Measurements from ENCODE around the gene SLC48A1. TPM values are rescaled to one million over a fixed set of nuclear protein-coding genes. Genes with fewer than 3 reads are reported as not detected.

Gene SLC48A1
- total RNA-seq, 1 donor from 2014 or later = 10.3 TPM

- FAIRE-seq (no peak), DNase-seq (ENCODE audit: low read depth) (no peak)
- H3K27me3 ChIP-seq (ENCODE audit: control insufficient read depth, insufficient read depth, low read length) = no peaks in the 10 kb centered on the region
- TF ChIP-seq CTCF (IDR thresholded peaks at IDR 0.05; ENCODE audit: insufficient read depth, low read length, severe bottlenecking) = no peak
- no peak overlapping the region for H3K4me3 ChIP-seq (ENCODE audit: low read depth, low read length)
- peaks cover 57% of the 10 kb centered on the region for H3K36me3 ChIP-seq (ENCODE audit: control insufficient read depth, insufficient read depth, low read length)
Observed at GRCh38 chr12:47791351-47791746, 18.3 kb downstream of the SLC48A1 start.

GRCh38 chr12:47791874-47792273 lies 18.8 kb downstream of the SLC48A1 start:
- Histone ChIP-seq H3K4me3 (ENCODE audit: low read depth, low read length) (no peak overlapping the region), H3K27me3 (ENCODE audit: control insufficient read depth, insufficient read depth, low read length) (no peaks in the 10 kb centered on the region), H3K36me3 (ENCODE audit: control insufficient read depth, insufficient read depth, low read length) (peaks cover 59% of the 10 kb centered on the region)
- no peak for FAIRE-seq
- DNase-seq (ENCODE audit: low read depth) = no peak
- no peak for TF ChIP-seq CTCF (IDR thresholded peaks at IDR 0.05; ENCODE audit: insufficient read depth, low read length, severe bottlenecking)

- no peak for DNase-seq (ENCODE audit: low read depth)
- no peak for TF ChIP-seq CTCF (IDR thresholded peaks at IDR 0.05; ENCODE audit: insufficient read depth, low read length, severe bottlenecking)
- Histone ChIP-seq H3K4me3 (ENCODE audit: low read depth, low read length) (no peak overlapping the region), H3K27me3 (ENCODE audit: control insufficient read depth, insufficient read depth, low read length) (no peaks in the 10 kb centered on the region), H3K36me3 (ENCODE audit: control insufficient read depth, insufficient read depth, low read length) (peaks cover 54% of the 10 kb centered on the region)
- no peak for FAIRE-seq
Observed at GRCh38 chr12:47793015-47793681, 20.1 kb downstream of the SLC48A1 start.

- Histone ChIP-seq H3K4me3 (ENCODE audit: low read depth, low read length) (no peak overlapping the region), H3K27me3 (ENCODE audit: control insufficient read depth, insufficient read depth, low read length) (no peaks in the 10 kb centered on the region), H3K36me3 (ENCODE audit: control insufficient read depth, insufficient read depth, low read length) (peaks cover 47% of the 10 kb centered on the region)
- no peak for TF ChIP-seq CTCF (IDR thresholded peaks at IDR 0.05; ENCODE audit: insufficient read depth, low read length, severe bottlenecking)
- DNase-seq (ENCODE audit: low read depth) (no peak), FAIRE-seq (no peak)
Observed at GRCh38 chr12:47794679-47795078, 21.6 kb downstream of the SLC48A1 start.

- Histone ChIP-seq H3K27me3 (ENCODE audit: control insufficient read depth, insufficient read depth, low read length) (no peaks in the 10 kb centered on the region), H3K36me3 (ENCODE audit: control insufficient read depth, insufficient read depth, low read length) (peaks cover 43% of the 10 kb centered on the region), H3K4me3 (ENCODE audit: low read depth, low read length) (no peak overlapping the region)
- FAIRE-seq (no peak), DNase-seq (ENCODE audit: low read depth) (no peak)
- no peak for TF ChIP-seq CTCF (IDR thresholded peaks at IDR 0.05; ENCODE audit: insufficient read depth, low read length, severe bottlenecking)
Observed at GRCh38 chr12:47795121-47795813, 22.2 kb downstream of the SLC48A1 start.

All from bronchial epithelial cell (primary cell).